Right lung (tissue), 10 donors: ENCODE measurements around the gene OR5B2. TPM values are rescaled to one million over a fixed set of nuclear protein-coding genes. Genes with fewer than 3 reads are reported as not detected.
"Not testable (repeated sequence)": the region's sequence is repeated elsewhere in the genome, so short reads cannot be mapped to it uniquely, and the experiment has no call there.

Experiments
- DNase-seq, 2 donors: peaks; one replicate each; pipeline ENCODE4 v3.0.0-alpha.2; 2013
- long read RNA-seq, 8 donors: transcript quantifications; one replicate each; lab custom pipeline, GENCODE V29; 2026
- polyA plus RNA-seq, 5 donors: library from polyadenylated mRNA; unstranded; fragments of 120-200 nt; gene quantifications; one replicate each; pipeline versions ENCODE4 v1.2.1 to v1.2.3, GENCODE V29; 2013; ENCODE audit warnings: inconsistent platforms in 1 of 5, low replicate concordance in 1 of 5; ENCODE audit not compliant: insufficient read length in 5 of 5, insufficient read depth in 1 of 5

OR5B2 gene
- not detected for polyA plus RNA-seq
- long read RNA-seq, donor 1: 0 reads
- long read RNA-seq, donor 2: 0 reads
- long read RNA-seq, donor 3: 0 reads
- long read RNA-seq, donor 4: 0 reads
- long read RNA-seq, donor 5: 0 reads
- long read RNA-seq, donor 6: 0 reads
- long read RNA-seq, donor 7: 0 reads
- long read RNA-seq, donor 8: 0 reads

- no peak for DNase-seq
Measured at GRCh38 chr11:58428021-58428420, at the start of gene OR5B2. OR5B2 (minus strand) TSS chr11:58428121; CDS start chr11:58423261, 4,860 bp downstream.

- DNase-seq: no peak
Measured at GRCh38 chr11:58471892-58472291, 44.0 kb upstream of the OR5B2 start.

GRCh38 chr11:58466293-58466692 lies 38.4 kb upstream of the OR5B2 start:
- DNase-seq: no peak

- no peak for DNase-seq
Measured at GRCh38 chr11:58465690-58466089, 37.8 kb upstream of the OR5B2 start.

- DNase-seq: no peak
Measured at GRCh38 chr11:58451585-58451984, 23.7 kb upstream of the OR5B2 start.

- no peak for DNase-seq
Measured at GRCh38 chr11:58446294-58446693, 18.4 kb upstream of the OR5B2 start.

GRCh38 chr11:58444300-58444699 lies 16.4 kb upstream of the OR5B2 start:
- DNase-seq: no peak

GRCh38 chr11:58442136-58442535 lies 14.2 kb upstream of the OR5B2 start, which contains the start of gene OR5B12:
OR5B12 (minus strand) TSS chr11:58442236; CDS start chr11:58440151, 2,085 bp downstream.
- no peak for DNase-seq

- no peak for DNase-seq
Measured at GRCh38 chr11:58438486-58438885, 10.6 kb upstream of the OR5B2 start.

GRCh38 chr11:58434217-58434616 lies 6.3 kb upstream of the OR5B2 start:
- no peak for DNase-seq

GRCh38 chr11:58433638-58434203 lies 5.8 kb upstream of the OR5B2 start:
- no peak for DNase-seq

GRCh38 chr11:58429273-58429672 lies 1.4 kb upstream of the OR5B2 start:
- DNase-seq: no peak

- no peak for DNase-seq
Measured at GRCh38 chr11:58406774-58407173, 21.1 kb downstream of the OR5B2 start, which contains the start of gene OR5B3. OR5B3 (minus strand) TSS chr11:58406874; CDS start chr11:58403409, 3,465 bp downstream.

- DNase-seq: not testable (repeated sequence)
Measured at GRCh38 chr11:58399622-58400021, 28.3 kb downstream of the OR5B2 start.

GRCh38 chr11:58395581-58395980 lies 32.3 kb downstream of the OR5B2 start:
- no peak for DNase-seq

GRCh38 chr11:58394195-58394594 lies 33.7 kb downstream of the OR5B2 start:
- no peak for DNase-seq

GRCh38 chr11:58392746-58393145 lies 35.2 kb downstream of the OR5B2 start:
- DNase-seq: no peak

GRCh38 chr11:58391879-58392278 lies 36.0 kb downstream of the OR5B2 start:
- no peak for DNase-seq

- DNase-seq: no peak
Measured at GRCh38 chr11:58390551-58391063, 37.3 kb downstream of the OR5B2 start.
